HG02870 (cell line): ENCODE data around the gene EFS.

Experiments used
- ATAC-seq: cut with Tn5 transposase; IDR thresholded peaks from one replicate; pipeline ENCODE4 v1.9.1; 2021; ENCODE audit warnings: mild to moderate bottlenecking, moderate library complexity; ENCODE audit not compliant: unreplicated experiment

The EFS gene

GRCh38 chr14:23359722-23360447, 5.1 kb downstream of the EFS start:
- ATAC-seq, result no peak

- ATAC-seq, result no peak
These were observed 5.8 kb downstream of the EFS start for GRCh38 chr14:23359167-23359626.

GRCh38 chr14:23358553-23359166, 6.3 kb downstream of the EFS start:
- ATAC-seq, result no peak

DNA sequence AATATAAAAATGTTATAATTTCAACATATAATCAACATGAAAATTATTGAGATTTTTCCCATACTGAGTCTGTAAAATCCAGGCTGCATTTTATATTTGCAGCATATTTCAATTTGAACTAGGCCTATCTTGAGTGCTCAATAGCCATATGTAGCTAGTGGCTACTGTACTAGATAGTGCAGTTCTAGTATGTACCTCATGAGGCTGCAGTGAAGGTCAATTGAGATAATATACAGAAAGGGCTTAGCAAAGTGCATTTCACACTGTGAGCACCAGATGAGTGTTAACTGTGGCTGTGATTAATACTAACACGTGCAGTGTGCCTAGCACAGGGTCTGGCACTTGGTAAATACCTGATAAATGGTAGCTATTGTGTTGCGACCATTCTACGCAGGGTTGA, 6.9 kb downstream of the EFS start:
- no peak for ATAC-seq

GRCh38 chr14:23357261-23357660, 7.7 kb downstream of the EFS start:
- no peak for ATAC-seq

- no peak for ATAC-seq
These were observed 8.3 kb downstream of the EFS start for GRCh38 chr14:23356662-23357061.

DNA sequence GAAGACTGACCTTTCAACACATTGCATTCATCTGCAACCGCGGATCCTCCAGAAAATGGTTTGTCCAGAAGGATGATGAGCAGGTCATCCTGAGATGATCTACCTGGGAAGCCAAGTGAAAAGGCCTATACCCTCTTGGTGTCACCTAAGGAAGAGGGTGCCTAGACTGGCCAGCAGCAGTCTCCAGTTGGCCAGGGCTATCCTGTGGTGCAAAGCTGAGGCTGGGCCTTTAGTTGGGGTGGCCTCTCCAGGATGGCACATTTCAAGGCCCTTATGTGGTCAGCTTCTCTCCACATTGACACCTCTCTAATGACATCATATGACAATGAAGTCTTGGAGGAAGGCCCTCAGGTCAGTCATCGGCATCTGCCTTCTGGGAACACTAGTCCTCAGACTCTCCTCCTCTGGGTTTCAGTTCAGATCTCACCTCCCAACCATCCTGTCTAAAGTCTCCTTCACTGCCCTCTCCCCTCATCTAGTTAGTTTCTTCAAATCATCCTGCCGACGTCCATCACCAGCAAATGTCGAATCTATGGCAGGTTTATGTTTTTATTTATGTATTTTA, 9.0 kb downstream of the EFS start:
- no peak for ATAC-seq

DNA sequence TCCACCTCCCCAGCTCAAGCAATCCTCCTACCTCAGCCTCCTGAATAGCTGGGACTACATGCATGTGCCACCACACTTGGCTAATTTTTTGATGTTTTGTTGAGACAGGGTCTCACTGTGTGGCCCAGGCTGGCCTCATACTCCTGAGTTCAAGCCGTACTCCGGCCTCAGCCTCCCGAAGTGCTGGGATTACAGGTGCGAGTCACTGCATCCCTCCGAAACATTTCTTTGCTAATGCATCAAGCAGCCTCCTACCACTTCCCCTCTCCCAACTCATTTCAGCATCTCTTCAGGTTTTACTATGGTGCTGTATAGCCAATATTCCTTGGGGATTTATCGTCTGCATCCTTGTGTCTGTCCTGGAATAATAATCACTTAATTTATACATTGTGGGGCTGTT, 10.0 kb downstream of the EFS start:
- no peak for ATAC-seq

- no peak for ATAC-seq
These were observed 11.6 kb downstream of the EFS start for GRCh38 chr14:23353433-23353780.

DNA sequence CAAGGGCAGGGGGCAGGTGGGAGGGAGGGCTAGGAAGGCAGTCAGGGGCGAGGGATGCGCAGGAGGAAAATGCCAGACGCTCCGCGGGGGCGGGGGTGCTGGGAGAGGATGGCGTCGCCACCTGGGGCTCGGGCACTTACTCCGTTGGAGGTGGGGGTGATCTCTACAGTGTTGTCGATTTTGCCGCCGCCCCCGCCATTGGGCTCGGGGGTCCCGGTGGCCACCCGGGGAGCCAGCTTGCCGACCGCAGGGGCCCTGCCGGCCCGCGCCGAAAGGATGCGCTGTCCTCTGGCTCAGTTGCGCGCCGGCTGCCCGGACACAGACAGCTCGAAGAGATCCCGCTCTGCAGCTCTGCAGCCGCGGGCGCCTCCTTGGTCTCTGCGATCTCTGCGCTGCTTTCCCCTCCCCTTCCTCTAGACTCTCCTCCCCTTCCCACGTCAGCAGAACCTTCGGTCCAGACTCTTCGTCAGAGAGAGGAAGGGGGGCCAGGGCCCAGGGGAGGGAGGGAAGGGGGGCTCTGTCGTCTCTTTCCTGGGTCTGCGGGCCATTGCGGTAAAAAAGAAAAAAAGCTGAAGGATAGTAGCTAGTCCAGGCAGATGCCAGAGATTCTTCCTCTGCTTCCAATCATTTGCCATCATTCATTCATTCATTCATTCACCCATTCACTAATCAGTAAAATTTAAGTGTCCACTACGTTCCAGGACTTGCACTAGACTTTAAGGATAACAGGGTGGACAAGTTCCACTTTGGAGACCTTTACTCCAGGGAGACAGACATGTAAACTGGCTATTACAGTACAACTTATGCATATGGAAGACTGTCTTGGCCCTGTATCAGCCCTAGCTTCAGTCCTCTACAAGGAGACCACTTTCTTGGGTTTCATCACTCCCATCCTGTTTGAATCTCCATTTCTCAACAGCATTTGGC, 12.2 kb downstream of the EFS start, which contains the start of gene SLC22A17:
Gene SLC22A17 (minus strand): TSS at position 382 of the 927 bp plus-strand sequence.
- ATAC-seq, result no peak

DNA sequence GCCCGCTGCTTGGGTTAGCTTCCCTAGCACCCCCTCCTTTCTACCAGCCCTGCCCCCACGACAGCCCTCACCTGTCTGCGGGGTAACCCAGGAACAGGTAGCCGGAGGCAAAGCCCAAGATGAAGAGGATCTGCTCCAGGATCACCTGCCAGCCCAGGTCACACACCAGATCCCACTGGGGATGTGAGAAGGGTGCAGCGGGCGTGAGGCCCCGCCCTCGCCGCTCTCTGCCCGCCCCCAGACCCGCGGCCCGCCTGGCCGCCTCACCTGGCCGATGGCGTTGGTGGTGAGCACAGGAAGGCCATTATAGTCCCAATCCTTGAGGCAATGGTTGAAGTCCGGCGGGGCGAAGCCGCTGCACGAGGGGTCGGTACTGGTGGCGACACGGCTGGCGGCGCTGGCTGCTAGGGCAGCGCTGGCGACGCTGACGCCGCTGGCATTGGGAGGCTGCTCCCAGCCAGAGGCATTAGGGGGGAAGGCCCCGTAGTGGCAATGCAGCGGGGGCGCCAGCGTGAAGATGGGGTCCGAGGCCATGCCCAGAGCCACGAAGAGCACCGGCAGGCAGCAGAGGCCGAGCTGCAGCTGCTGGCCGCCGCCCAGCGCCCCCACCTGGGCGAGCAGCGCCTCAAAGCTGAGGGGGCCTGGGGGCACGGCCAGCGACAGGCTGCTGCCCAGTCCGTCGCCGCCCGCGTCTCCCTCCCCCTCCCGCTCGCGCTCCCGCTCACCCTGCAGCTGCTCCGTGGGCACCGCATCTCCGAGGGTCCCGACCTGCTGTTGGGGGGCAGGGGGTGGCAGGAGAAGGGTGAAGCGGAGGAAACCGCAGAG, 13.1 kb downstream of the EFS start:
- ATAC-seq, result no peak

DNA sequence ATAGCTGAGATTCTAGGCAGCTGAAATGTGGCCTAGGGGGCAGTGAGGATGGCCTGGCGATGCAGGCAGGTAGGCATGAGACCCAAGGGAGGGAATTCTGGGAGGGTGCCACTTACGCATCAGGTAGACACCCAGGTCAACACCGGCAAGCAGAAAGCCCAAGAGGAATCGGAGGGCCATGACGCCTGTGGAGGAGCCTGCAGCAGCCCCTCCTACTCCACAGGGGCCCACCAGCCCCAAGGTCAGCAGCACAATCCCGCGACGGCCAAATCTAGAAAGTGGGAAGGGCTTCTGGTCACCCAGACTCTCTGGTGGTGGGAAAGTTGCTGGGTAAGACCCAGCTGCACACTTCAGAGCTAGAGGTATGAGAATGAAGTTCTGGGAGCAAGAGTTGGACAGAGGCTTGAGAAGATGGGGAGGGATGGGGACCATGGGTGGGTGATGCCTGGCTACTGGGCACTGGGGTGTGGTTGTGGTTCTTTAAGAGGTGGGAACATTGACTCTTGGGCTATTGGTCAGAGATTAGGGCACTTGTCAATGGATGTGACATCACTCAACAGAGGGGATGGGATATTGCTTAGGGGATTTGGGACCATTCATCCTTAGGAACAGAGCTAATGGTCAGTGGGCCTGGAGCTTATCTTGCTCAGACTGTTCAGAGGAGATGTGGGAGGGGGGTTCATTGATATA, 15.7 kb downstream of the EFS start:
- no peak for ATAC-seq

- ATAC-seq, result no peak
These were observed 16.7 kb downstream of the EFS start for GRCh38 chr14:23348297-23348655.

GRCh38 chr14:23347406-23348296, 17.3 kb downstream of the EFS start:
- no peak for ATAC-seq

- ATAC-seq, result no peak
These were observed 18.1 kb downstream of the EFS start for GRCh38 chr14:23346693-23347405.

- no peak for ATAC-seq
These were observed 18.8 kb downstream of the EFS start for GRCh38 chr14:23345987-23346692.

GRCh38 chr14:23344481-23344880, 20.5 kb downstream of the EFS start:
- ATAC-seq, result no peak
